Right cardiac atrium (tissue), 5 donors: ENCODE results near the gene CLIC3. TPM values are rescaled to one million over a fixed set of nuclear protein-coding genes. Genes with fewer than 3 reads are reported as not detected.

ENCODE experiments used
- ATAC-seq, 2 donors: fragments of 200-7000 bp; cut with Tn5 transposase; one replicate each; pipeline versions ENCODE4 v1.8.0 to v1.9.1; 2020; ENCODE audit warnings: moderate library complexity in 2 of 2, mild to moderate bottlenecking in 1 of 2
- DNase-seq, 3 donors: peaks; one replicate each; pipeline ENCODE4 v3.0.0-alpha.2; 2020
- H3K27ac ChIP-seq: one replicate; pipeline ENCODE4 v1.5.1; 2013; ENCODE audit warnings: mild to moderate bottlenecking, low read length, control low read depth, moderate library complexity
- H3K27me3 ChIP-seq: one replicate; pipeline ENCODE4 v1.6.1; 2013; ENCODE audit not compliant: control insufficient read depth, insufficient read depth
- H3K4me1 ChIP-seq: one replicate; pipeline ENCODE4 v1.6.1; 2013; ENCODE audit warnings: low read length; ENCODE audit not compliant: control insufficient read depth, insufficient read depth
- H3K4me3 ChIP-seq: one replicate; pipeline ENCODE4 v1.5.1; 2013; ENCODE audit warnings: low read length, control low read depth
- H3K9me3 ChIP-seq: one replicate; pipeline ENCODE4 v1.6.1; 2013; ENCODE audit warnings: low read length; ENCODE audit not compliant: control insufficient read depth
- WGBS: extraction: QIAGEN DNeasy Blood & Tissue Kit; methylation state at CpG from one replicate; pipeline ENCODE4 v1.1.7; 2013; 5-methylcytosine and 5-hydroxymethylcytosine counted together
- intact Hi-C, 4 donors: fragments of 100-400 bp; cut with DNase I; formaldehyde crosslinking; loops; one replicate each; pipeline versions ENCODE4 v1.11.0 to v1.14.0; 2022 to 2023
- polyA plus RNA-seq: library from polyadenylated mRNA; stranded (reverse); fragments of 200-250 nt; gene quantifications from one replicate; pipeline ENCODE4 v1.2.3, GENCODE V29; 2013
- total RNA-seq, 4 donors: library from RNA; stranded (reverse); fragmentation: NEBNext Ultra II Directional; extraction: Animal tissue kit (Norgen Biotek cat#: 25700); gene quantifications; one replicate each; pipeline ENCODE4 v1.2.1, GENCODE V29; 2021
- donor health status: healthy with polysubstance abuse.
- donor health status: DM: no; HTN: yes; CAD: no.
- donor health status: DM: no; HTN: no; CAD: no.
- donor health status: DM: no; HTN: yes; CAD: no; lungs with severe emphysema.
- donor health status: DM: yes; HTN: yes; CAD: no.

CLIC3 gene
- total and polyA plus RNA-seq, 5 donors, result 2.8 to 6.2 (median 4.9) TPM

DNA sequence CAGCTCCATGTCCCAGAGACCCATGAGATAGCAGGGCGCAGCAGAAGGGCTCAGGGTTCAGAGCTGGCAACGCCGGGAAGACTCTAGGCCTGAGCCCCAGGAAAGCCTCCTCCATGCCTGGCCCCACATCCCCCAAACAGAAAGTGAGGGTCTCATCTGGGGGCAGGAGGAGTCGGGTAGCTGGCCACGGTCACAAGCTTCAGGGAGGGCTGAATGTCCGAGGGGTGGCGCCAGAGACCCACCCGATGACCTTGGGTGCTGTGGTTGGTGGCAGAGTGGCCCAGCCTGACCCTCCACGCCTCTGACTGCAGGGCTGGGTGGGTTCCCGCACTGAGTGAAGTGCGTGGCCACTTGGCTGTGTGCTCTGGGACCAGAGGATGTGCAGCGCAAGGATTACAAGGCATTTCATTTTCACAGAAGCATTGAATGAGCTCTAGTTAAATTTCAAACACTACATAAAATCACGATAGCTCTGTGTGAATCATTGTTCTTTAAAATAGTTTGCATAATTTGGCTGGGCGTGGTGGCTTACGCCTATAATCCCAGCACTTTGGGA, 48.3 kb downstream of the CLIC3 start:
- Histone ChIP-seq H3K4me3 (no peak overlapping the region), H3K9me3 (no peaks in the 10 kb centered on the region), H3K27me3 (no peaks in the 10 kb centered on the region), H3K27ac (peak overlapping the region; percentile 15), H3K4me1 (no peaks in the 10 kb centered on the region)
- DNase-seq (peak; percentile 78 to 90 (median 88)), ATAC-seq (peak in 1 of 2 donors; percentile 12)
- intact Hi-C loops, result loop anchor here in 3 of 4 donors (5.0 to 10.0 kb wide), 7 partner anchors 34 to 153 kb away; partner anchors contain the start of genes ABCA2 (in 1 of the 3), AJM1 (in 1 of the 3), CCDC183 (in 1 of the 3) and FUT7 (in 1 of the 3)
- 26% methylated on average over 15 of the region's 15 CpGs for WGBS

DNA sequence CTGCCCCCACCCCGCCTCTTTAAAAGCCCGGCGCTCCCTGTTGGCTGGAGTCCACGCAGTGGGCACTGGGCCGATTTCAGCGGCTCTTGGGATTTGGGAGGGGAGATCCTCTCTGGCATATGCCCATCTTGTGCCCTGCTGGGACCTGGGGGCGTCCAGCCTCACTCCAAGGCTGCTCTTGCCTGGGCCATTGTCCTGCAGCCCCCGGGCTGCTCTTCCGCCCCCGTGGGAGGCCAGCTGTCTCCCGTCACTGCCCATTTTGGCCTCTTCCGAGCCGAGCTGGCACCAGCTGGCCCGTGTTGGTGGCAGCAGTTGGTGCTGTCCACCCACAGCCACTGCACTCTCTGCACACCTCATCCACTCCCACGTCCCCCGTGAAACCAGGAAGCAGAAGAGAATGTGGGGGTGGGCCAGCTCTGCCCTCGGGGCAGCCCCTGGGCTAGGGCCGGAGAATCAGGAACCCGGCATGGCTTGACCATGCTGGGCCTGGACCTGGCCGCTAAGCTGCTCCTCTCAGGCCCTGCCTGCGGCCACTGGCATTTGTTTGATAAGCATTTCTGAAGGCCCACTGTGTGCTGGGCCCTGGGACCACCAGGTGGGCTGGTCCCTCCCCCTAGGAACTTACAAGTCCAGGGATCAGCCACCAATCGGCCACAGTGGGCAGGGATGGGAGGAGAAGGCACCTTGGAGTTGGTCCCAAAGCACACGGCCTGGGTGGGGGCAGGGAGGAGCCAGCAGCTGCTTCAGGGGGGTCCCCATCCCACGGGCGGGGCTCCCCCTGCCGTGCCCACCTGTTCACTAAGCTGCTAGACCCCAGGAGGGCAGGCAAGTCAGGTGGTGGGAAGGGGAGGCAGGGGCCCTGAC, 49.1 kb downstream of the CLIC3 start:
- Histone ChIP-seq H3K27ac (peak overlapping the region; percentile 15), H3K4me3 (no peak overlapping the region), H3K9me3 (no peaks in the 10 kb centered on the region), H3K27me3 (no peaks in the 10 kb centered on the region), H3K4me1 (no peaks in the 10 kb centered on the region)
- 44% methylated on average over 26 of the region's 26 CpGs for WGBS
- ATAC-seq (no peak), DNase-seq (peak in 2 of 3 donors; percentile 72 to 78)
- intact Hi-C loops, result loop anchor here in 3 of 4 donors (5.0 to 10.0 kb wide), 7 partner anchors 35 to 152 kb away; partner anchors contain the start of genes ABCA2 (in 1 of the 3), AJM1 (in 1 of the 3), CCDC183 (in 1 of the 3) and FUT7 (in 1 of the 3)

DNA sequence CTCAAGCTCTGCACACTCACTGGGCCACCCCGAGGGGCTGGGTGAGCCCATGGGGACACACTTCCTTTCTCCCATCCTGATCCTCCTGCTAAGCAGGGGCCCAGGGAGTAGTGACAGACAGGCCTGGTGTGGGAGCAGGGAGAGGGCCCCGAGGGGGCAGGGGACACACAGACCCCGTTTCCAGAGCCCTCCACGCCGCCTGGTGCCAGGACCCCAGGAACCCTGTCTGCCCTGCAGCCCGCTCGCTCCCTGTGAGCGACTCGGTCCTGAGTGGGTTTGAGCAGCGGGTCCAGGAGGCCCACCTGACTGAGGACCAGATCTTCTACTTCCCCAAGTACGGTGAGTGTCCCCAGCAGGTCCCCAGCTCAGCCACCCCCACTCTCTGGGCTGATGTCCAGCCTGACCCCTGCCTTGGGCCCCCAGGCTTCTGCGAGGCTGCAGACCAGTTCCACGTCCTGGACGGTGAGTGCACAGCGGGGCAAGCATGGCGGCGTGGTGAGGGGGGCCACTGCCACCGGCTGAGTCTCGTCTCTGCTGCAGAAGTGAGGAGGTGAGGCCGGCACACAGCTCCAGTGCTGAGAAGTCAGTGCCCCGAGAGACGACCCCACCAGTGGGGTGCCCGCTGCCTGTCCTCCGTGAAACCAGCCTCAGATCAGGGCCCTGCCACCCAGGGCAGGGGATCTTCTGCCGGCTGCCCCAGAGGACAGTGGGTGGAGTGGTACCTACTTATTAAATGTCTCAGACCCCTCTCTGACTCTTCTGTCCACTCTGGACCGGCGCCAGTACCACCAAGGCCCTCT, 49.9 kb downstream of the CLIC3 start:
- Histone ChIP-seq H3K4me1 (no peaks in the 10 kb centered on the region), H3K9me3 (no peaks in the 10 kb centered on the region), H3K27me3 (no peaks in the 10 kb centered on the region), H3K4me3 (no peak overlapping the region), H3K27ac (no peak overlapping the region)
- DNase-seq (peak in 2 of 3 donors; percentile 60 to 71), ATAC-seq (no peak)
- 76% methylated on average over 27 of the region's 27 CpGs for WGBS
- intact Hi-C loops, result loop anchor here in 3 of 4 donors (5.0 to 10.0 kb wide), 7 partner anchors 36 to 152 kb away; partner anchors contain the start of genes ABCA2 (in 1 of the 3), AJM1 (in 1 of the 3), CCDC183 (in 1 of the 3) and FUT7 (in 1 of the 3)

DNA sequence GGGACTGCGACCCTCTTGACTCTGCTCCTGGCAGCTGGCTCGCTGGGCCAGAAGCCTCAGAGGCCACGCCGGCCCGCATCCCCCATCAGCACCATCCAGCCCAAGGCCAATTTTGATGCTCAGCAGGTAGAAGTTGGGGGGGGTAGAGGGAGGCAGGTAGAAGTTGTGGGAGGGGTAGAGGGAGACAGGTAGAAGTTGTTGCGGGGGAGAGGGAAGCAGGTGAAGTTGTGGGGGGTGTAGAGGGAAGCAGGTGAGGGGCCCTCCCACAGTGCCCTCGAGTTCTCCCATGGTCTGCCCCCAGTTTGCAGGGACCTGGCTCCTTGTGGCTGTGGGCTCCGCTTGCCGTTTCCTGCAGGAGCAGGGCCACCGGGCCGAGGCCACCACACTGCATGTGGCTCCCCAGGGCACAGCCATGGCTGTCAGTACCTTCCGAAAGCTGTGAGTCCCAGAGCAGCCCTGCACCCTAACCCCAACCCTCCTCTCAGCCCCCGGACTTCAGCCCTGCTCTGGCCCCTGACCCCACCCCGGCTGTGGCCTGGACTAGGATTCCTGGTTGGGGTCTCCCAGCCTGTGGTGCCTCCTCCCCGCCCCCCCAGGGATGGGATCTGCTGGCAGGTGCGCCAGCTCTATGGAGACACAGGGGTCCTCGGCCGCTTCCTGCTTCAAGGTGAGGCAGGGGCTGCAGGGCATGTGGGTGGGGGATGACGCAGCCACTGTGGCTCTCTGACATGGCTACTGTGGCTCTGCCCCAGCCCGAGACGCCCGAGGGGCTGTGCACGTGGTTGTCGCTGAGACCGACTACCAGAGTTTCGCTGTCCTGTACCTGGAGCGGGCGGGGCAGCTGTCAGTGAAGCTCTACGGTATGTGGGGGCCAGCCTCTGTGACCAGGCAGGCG, 50.8 kb downstream of the CLIC3 start:
- DNase-seq (peak; percentile 50 to 76 (median 68)), ATAC-seq (no peak)
- no peak overlapping the region for H3K4me3 ChIP-seq
- intact Hi-C loops, result loop anchor here in 3 of 4 donors (5.0 to 10.0 kb wide), 7 partner anchors 37 to 151 kb away; partner anchors contain the start of genes ABCA2 (in 1 of the 3), AJM1 (in 1 of the 3), CCDC183 (in 1 of the 3) and FUT7 (in 1 of the 3)
- H3K9me3 ChIP-seq, result no peaks in the 10 kb centered on the region
- no peaks in the 10 kb centered on the region for H3K27me3 ChIP-seq
- no peaks in the 10 kb centered on the region for H3K4me1 ChIP-seq
- WGBS, result 89% methylated on average over 30 of the region's 30 CpGs
- no peak overlapping the region for H3K27ac ChIP-seq

Other genes starting within 250 kb of the CLIC3 start
Only the 30 nearest of the 38 such genes appear.
- 100 to 1,000 TPM in 2 of 4 donors, 10 to 100 TPM in 2; 73.6 to 115 (median 100) TPM for gene TMEM141, start 205.2 kb downstream of the CLIC3 start, total RNA-seq
- 158 TPM for gene TMEM141, start 205.2 kb downstream of the CLIC3 start, polyA plus RNA-seq
- gene CCDC183, start 200.2 kb downstream of the CLIC3 start, total RNA-seq, result 1 to 10 TPM; 2.0 to 5.0 (median 2.6) TPM
- gene CCDC183, start 200.2 kb downstream of the CLIC3 start, polyA plus RNA-seq, result 3.8 TPM
- 10 to 100 TPM; 67.3 to 73.6 (median 71.6) TPM for gene RABL6, start 188.6 kb downstream of the CLIC3 start, total RNA-seq
- 87.2 TPM for gene RABL6, start 188.6 kb downstream of the CLIC3 start, polyA plus RNA-seq
- 10 to 100 TPM in 1 of 4 donors, 1 to 10 TPM in 3; 4.4 to 11.5 (median 8.0) TPM for gene AJM1, start 154.1 kb downstream of the CLIC3 start, total RNA-seq
- gene AJM1, start 154.1 kb downstream of the CLIC3 start, polyA plus RNA-seq, result 4.3 TPM
- gene PHPT1, start 147.2 kb downstream of the CLIC3 start, total RNA-seq, result 100 to 1,000 TPM; 176 to 227 (median 203) TPM
- 329 TPM for gene PHPT1, start 147.2 kb downstream of the CLIC3 start, polyA plus RNA-seq
- 10 to 100 TPM in 1 of 4 donors, 1 to 10 TPM in 3; 3.0 to 10.8 (median 5.8) TPM for gene MAMDC4, start 144.2 kb downstream of the CLIC3 start, total RNA-seq
- gene MAMDC4, start 144.2 kb downstream of the CLIC3 start, polyA plus RNA-seq, result 5.2 TPM
- 100 to 1,000 TPM; 279 to 331 (median 301) TPM for gene EDF1, start 130.3 kb downstream of the CLIC3 start, total RNA-seq
- 417 TPM for gene EDF1, start 130.3 kb downstream of the CLIC3 start, polyA plus RNA-seq
- 10 to 100 TPM in 1 of 4 donors, 1 to 10 TPM in 3; 6.1 to 10.2 (median 8.6) TPM for gene TRAF2, start 110.1 kb downstream of the CLIC3 start, total RNA-seq
- gene TRAF2, start 110.1 kb downstream of the CLIC3 start, polyA plus RNA-seq, result 6.7 TPM
- gene FBXW5, start 51.8 kb downstream of the CLIC3 start, total RNA-seq, result 100 to 1,000 TPM; 108 to 139 (median 120) TPM
- 150 TPM for gene FBXW5, start 51.8 kb downstream of the CLIC3 start, polyA plus RNA-seq
- gene C8G, start 51.3 kb downstream of the CLIC3 start, total RNA-seq, result 1 to 10 TPM; 1.0 to 1.8 (median 1.4) TPM
- gene C8G, start 51.3 kb downstream of the CLIC3 start, polyA plus RNA-seq, result 1.4 TPM
- 10 to 100 TPM in 3 of 4 donors, 1 to 10 TPM in 1; 9.8 to 21.2 (median 13.1) TPM for gene LCN12, start 44.3 kb downstream of the CLIC3 start, total RNA-seq
- gene LCN12, start 44.3 kb downstream of the CLIC3 start, polyA plus RNA-seq, result 7.0 TPM
- 1,000 to 10,000 TPM; 3,127 to 5,556 (median 4,402) TPM for gene PTGDS, start 19.1 kb downstream of the CLIC3 start, total RNA-seq
- 6,981 TPM for gene PTGDS, start 19.1 kb downstream of the CLIC3 start, polyA plus RNA-seq
- 10 to 100 TPM in 2 of 4 donors, 1 to 10 TPM in 2; 4.3 to 16.7 (median 9.7) TPM for gene LCNL1, start 13.6 kb downstream of the CLIC3 start, total RNA-seq
- gene LCNL1, start 13.6 kb downstream of the CLIC3 start, polyA plus RNA-seq, result 2.4 TPM
- 10 to 100 TPM; 24.8 to 30.4 (median 27.6) TPM for gene PAXX, start 4.1 kb downstream of the CLIC3 start, total RNA-seq
- gene PAXX, start 4.1 kb downstream of the CLIC3 start, polyA plus RNA-seq, result 44.5 TPM
- 10 to 100 TPM; 32.2 to 42.4 (median 39.3) TPM for gene ABCA2, start 31.7 kb upstream of the CLIC3 start, total RNA-seq
- gene ABCA2, start 31.7 kb upstream of the CLIC3 start, polyA plus RNA-seq, result 40.4 TPM
- gene FUT7, start 35.5 kb upstream of the CLIC3 start, total RNA-seq, result under 1 TPM in 3 of 4 donors, not detected in 1; 0.09 to 0.24 (median 0.20) TPM
- gene FUT7, start 35.5 kb upstream of the CLIC3 start, polyA plus RNA-seq, result 0.07 TPM
- gene NPDC1, start 49.6 kb upstream of the CLIC3 start, total RNA-seq, result 10 to 100 TPM; 68.3 to 81.0 (median 71.4) TPM
- 69.7 TPM for gene NPDC1, start 49.6 kb upstream of the CLIC3 start, polyA plus RNA-seq
- 1 to 10 TPM in 3 of 4 donors, under 1 TPM in 1; 0.92 to 2.9 (median 1.4) TPM for gene ENTPD2, start 57.5 kb upstream of the CLIC3 start, total RNA-seq
- 2.1 TPM for gene ENTPD2, start 57.5 kb upstream of the CLIC3 start, polyA plus RNA-seq
- gene SAPCD2, start 74.0 kb upstream of the CLIC3 start, total RNA-seq, result under 1 TPM; 0.08 to 0.63 (median 0.28) TPM
- gene SAPCD2, start 74.0 kb upstream of the CLIC3 start, polyA plus RNA-seq, result 0.18 TPM
- 10 to 100 TPM in 3 of 4 donors, 1 to 10 TPM in 1; 9.8 to 14.0 (median 12.4) TPM for gene UAP1L1, start 80.9 kb upstream of the CLIC3 start, total RNA-seq
- 10.1 TPM for gene UAP1L1, start 80.9 kb upstream of the CLIC3 start, polyA plus RNA-seq
- 10 to 100 TPM; 23.9 to 31.3 (median 28.1) TPM for gene MAN1B1, start 90.4 kb upstream of the CLIC3 start, total RNA-seq
- 24.8 TPM for gene MAN1B1, start 90.4 kb upstream of the CLIC3 start, polyA plus RNA-seq
- 100 to 1,000 TPM; 211 to 288 (median 239) TPM for gene DPP7, start 118.2 kb upstream of the CLIC3 start, total RNA-seq
- gene DPP7, start 118.2 kb upstream of the CLIC3 start, polyA plus RNA-seq, result 252 TPM
- under 1 TPM in 1 of 4 donors, not detected in 3; 0.08 TPM for gene GRIN1, start 142.6 kb upstream of the CLIC3 start, total RNA-seq
- gene GRIN1, start 142.6 kb upstream of the CLIC3 start, polyA plus RNA-seq, result 0.09 TPM
- gene LRRC26, start 173.5 kb upstream of the CLIC3 start, total RNA-seq, result not detected
- not detected for gene LRRC26, start 173.5 kb upstream of the CLIC3 start, polyA plus RNA-seq
- gene TMEM210, start 175.5 kb upstream of the CLIC3 start, total RNA-seq, result not detected
- gene TMEM210, start 175.5 kb upstream of the CLIC3 start, polyA plus RNA-seq, result not detected
- 10 to 100 TPM; 31.9 to 45.7 (median 37.4) TPM for gene ANAPC2, start 192.0 kb upstream of the CLIC3 start, total RNA-seq
- 26.6 TPM for gene ANAPC2, start 192.0 kb upstream of the CLIC3 start, polyA plus RNA-seq
- gene SSNA1, start 192.1 kb upstream of the CLIC3 start, total RNA-seq, result 10 to 100 TPM; 43.2 to 57.8 (median 48.3) TPM
- gene SSNA1, start 192.1 kb upstream of the CLIC3 start, polyA plus RNA-seq, result 86.4 TPM
- 10 to 100 TPM in 1 of 4 donors, 1 to 10 TPM in 3; 5.4 to 13.9 (median 8.9) TPM for gene TPRN, start 204.2 kb upstream of the CLIC3 start, total RNA-seq
- 4.8 TPM for gene TPRN, start 204.2 kb upstream of the CLIC3 start, polyA plus RNA-seq
- gene TMEM203, start 209.1 kb upstream of the CLIC3 start, total RNA-seq, result 10 to 100 TPM; 28.9 to 41.3 (median 39.9) TPM
- gene TMEM203, start 209.1 kb upstream of the CLIC3 start, polyA plus RNA-seq, result 47.5 TPM
- gene NDOR1, start 209.1 kb upstream of the CLIC3 start, total RNA-seq, result 1 to 10 TPM; 5.1 to 7.9 (median 5.9) TPM
- gene NDOR1, start 209.1 kb upstream of the CLIC3 start, polyA plus RNA-seq, result 5.2 TPM